Tibial nerve (tissue), 4 donors: ENCODE measurements around the gene BNC2. TPM values are rescaled to one million over a fixed set of nuclear protein-coding genes. Genes with fewer than 3 reads are reported as not detected.
"Not testable (repeated sequence)": the region's sequence is repeated elsewhere in the genome, so short reads cannot be mapped to it uniquely, and the experiment has no call there.

ENCODE experiments used
- DNase-seq, 2 donors: peaks; one replicate each; pipeline ENCODE4 v3.0.0-alpha.2; 2019; ENCODE audit warnings: low spot score in 2 of 2
- H3K27ac ChIP-seq, 4 donors: fragments of 200-600 bp; sonication (generic) in 3 of 4; one replicate each; pipeline ENCODE4 v1.5.1; 2017 to 2019; ENCODE audit warnings: mild to moderate bottlenecking in 1 of 4
- H3K27me3 ChIP-seq, 2 donors: fragments of 200-600 bp; sonication (generic) in 1 of 2; one replicate each; pipeline versions ENCODE4 v1.5.1 to v1.6.0; 2017 to 2019
- H3K36me3 ChIP-seq, 3 donors: fragments of 200-600 bp; sonication (generic); one replicate each; pipeline ENCODE4 v1.5.1; 2018 to 2019
- H3K4me1 ChIP-seq, 4 donors: fragments of 200-600 bp; sonication (generic) in 3 of 4; one replicate each; pipeline ENCODE4 v1.5.1; 2017 to 2019
- H3K4me3 ChIP-seq, 4 donors: fragments of 200-600 bp; sonication (generic) in 3 of 4; one replicate each; pipeline ENCODE4 v1.5.1; 2017 to 2019; ENCODE audit warnings: mild to moderate bottlenecking in 1 of 4, moderate library complexity in 1 of 4
- H3K9me3 ChIP-seq, 4 donors: fragments of 200-600 bp; sonication (generic) in 3 of 4; one replicate each; pipeline ENCODE4 v1.5.1; 2017 to 2019
- EP300 ChIP-seq, 2 donors: sonication (generic); formaldehyde crosslinking; IDR thresholded peaks; one replicate each; pipeline ENCODE4 v1.6.1; 2017; ENCODE audit warnings: antibody characterized with exemption in 2 of 2, mild to moderate bottlenecking in 1 of 2
- POLR2A ChIP-seq, 2 donors: fragments of 450-650 bp; IDR thresholded peaks; one replicate each; pipeline ENCODE4 v1.6.1; 2017; ENCODE audit warnings: antibody characterized with exemption in 2 of 2, mild to moderate bottlenecking in 2 of 2, moderate library complexity in 2 of 2
- WGBS, 2 donors: methylation state at CpG; one replicate each; pipeline ENCODE4 v1.1.5; 2018; 5-methylcytosine and 5-hydroxymethylcytosine counted together
- total RNA-seq, 4 donors: library from RNA; depleted of rRNA; stranded (reverse); fragments of >200 nt; gene quantifications; one replicate each; pipeline ENCODE4 v1.1.0, GENCODE V29; 2016
- TF ChIP-seq, protein P1 (sequence below), 5 experiments: fragments of 200-600 bp in 3 of 5; fragments of 450-650 bp in 2 of 5; sonication (generic) in 3 of 5; IDR thresholded peaks; one replicate each; pipeline ENCODE4 v1.5.1; 2016 to 2019; ENCODE audit warnings: antibody characterized with exemption in 5 of 5, mild to moderate bottlenecking in 3 of 5, moderate library complexity in 2 of 5

Gene BNC2
- total RNA-seq, 4 donors from 2014 or later = 69.9 to 89.6 (median 88.4) TPM

DNA sequence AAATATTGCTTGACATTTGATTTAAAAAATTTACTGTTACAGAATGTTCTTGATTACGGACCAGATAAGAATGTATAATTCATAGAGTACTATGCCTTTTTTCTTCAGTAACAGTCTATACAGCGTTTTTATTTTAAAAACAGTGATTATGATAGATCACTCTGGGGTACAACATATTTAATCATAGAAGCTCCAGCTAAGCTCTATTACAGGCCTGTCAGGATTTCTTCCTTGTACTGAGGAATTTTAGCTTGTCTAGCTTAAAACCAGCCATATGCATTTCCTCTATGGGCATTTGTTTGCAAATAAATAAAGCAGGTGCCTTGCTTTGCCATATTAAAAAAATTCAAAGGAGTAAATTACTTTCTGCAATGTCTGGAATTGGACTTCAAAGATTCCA lies 423.8 kb downstream of the BNC2 start:
- WGBS, 2 donors = 80 to 81% methylated on average over 2 of the region's 2 CpGs
- H3K9me3 ChIP-seq = no peaks in the 10 kb centered on the region
- TF ChIP-seq, protein P1, sequence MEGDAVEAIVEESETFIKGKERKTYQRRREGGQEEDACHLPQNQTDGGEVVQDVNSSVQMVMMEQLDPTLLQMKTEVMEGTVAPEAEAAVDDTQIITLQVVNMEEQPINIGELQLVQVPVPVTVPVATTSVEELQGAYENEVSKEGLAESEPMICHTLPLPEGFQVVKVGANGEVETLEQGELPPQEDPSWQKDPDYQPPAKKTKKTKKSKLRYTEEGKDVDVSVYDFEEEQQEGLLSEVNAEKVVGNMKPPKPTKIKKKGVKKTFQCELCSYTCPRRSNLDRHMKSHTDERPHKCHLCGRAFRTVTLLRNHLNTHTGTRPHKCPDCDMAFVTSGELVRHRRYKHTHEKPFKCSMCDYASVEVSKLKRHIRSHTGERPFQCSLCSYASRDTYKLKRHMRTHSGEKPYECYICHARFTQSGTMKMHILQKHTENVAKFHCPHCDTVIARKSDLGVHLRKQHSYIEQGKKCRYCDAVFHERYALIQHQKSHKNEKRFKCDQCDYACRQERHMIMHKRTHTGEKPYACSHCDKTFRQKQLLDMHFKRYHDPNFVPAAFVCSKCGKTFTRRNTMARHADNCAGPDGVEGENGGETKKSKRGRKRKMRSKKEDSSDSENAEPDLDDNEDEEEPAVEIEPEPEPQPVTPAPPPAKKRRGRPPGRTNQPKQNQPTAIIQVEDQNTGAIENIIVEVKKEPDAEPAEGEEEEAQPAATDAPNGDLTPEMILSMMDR (IDR thresholded peaks at IDR 0.05) = no peak
- TF ChIP-seq EP300 (IDR thresholded peaks at IDR 0.05) (no peak), POLR2A (IDR thresholded peaks at IDR 0.05) (no peak)

GRCh38 chr9:16445141-16445920 lies 425.1 kb downstream of the BNC2 start:
- H3K27ac ChIP-seq = peak overlapping the region in 2 of 4 donors; percentile 0 to 2
- no peak for DNase-seq
- no peak overlapping the region for H3K4me3 ChIP-seq
- peaks cover 0 to 18% (median 1%) of the 10 kb centered on the region in 4 donors for H3K4me1 ChIP-seq
- no peaks in the 10 kb centered on the region for H3K9me3 ChIP-seq
- H3K27me3 ChIP-seq = no peaks in the 10 kb centered on the region
- H3K36me3 ChIP-seq = no peaks in the 10 kb centered on the region
- TF ChIP-seq, protein P1 (IDR thresholded peaks at IDR 0.05) = no peak
- TF ChIP-seq POLR2A (IDR thresholded peaks at IDR 0.05) = no peak
- no peak for TF ChIP-seq EP300 (IDR thresholded peaks at IDR 0.05)
- 20 to 34% methylated on average over 7 of the region's 7 CpGs for WGBS, 2 donors

More for the DNA sequence above, 423.8 kb downstream of the BNC2 start:
- H3K4me3 ChIP-seq = no peak overlapping the region
- H3K36me3 ChIP-seq = no peaks in the 10 kb centered on the region
- no peaks in the 10 kb centered on the region for H3K27me3 ChIP-seq
- H3K27ac ChIP-seq = no peak overlapping the region
- no peak for DNase-seq
- H3K4me1 ChIP-seq = peaks cover 0 to 18% (median 1%) of the 10 kb centered on the region in 4 donors

DNA sequence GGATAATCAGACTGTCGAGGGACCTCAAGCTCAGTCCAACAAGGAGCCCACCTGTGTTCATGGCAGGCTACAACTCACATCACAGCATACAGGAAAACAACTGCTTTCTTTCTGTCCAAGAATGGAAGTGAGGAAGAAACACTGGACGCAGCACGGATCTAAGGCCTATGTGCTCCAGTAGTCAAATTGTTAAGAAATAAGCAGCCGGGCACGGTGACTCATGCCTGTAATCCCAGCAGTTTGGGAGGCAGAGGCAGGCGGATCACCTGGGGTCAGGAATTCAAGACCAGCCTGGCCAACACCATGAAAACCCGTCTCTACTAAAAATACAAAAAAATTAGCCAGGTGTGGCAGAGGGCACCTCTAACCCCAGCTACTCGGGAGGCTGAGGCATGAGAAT lies 427.8 kb downstream of the BNC2 start:
- TF ChIP-seq EP300 (IDR thresholded peaks at IDR 0.05) = no peak
- no peak for TF ChIP-seq POLR2A (IDR thresholded peaks at IDR 0.05)
- TF ChIP-seq, protein P1 (IDR thresholded peaks at IDR 0.05) = no peak
- H3K27me3 ChIP-seq = no peaks in the 10 kb centered on the region
- no peaks in the 10 kb centered on the region for H3K36me3 ChIP-seq
- H3K27ac ChIP-seq = no peak overlapping the region
- 71 to 79% methylated on average over 8 of the region's 8 CpGs for WGBS, 2 donors
- no peak overlapping the region for H3K4me3 ChIP-seq
- H3K4me1 ChIP-seq = peaks cover 0 to 18% (median 1%) of the 10 kb centered on the region in 4 donors
- H3K9me3 ChIP-seq = no peaks in the 10 kb centered on the region
- peak in 1 of 2 donors; percentile 31 for DNase-seq

- no peak overlapping the region for H3K4me3 ChIP-seq
- TF ChIP-seq, protein P1 (IDR thresholded peaks at IDR 0.05) = no peak
- no peak for TF ChIP-seq EP300 (IDR thresholded peaks at IDR 0.05)
- TF ChIP-seq POLR2A (IDR thresholded peaks at IDR 0.05) = no peak
- peaks cover 0 to 6% (median 0%) of the 10 kb centered on the region in 3 donors for H3K36me3 ChIP-seq
- no peaks in the 10 kb centered on the region for H3K27me3 ChIP-seq
- peaks cover 0 to 18% (median 1%) of the 10 kb centered on the region in 4 donors for H3K4me1 ChIP-seq
- 84 to 92% methylated on average over 4 of the region's 4 CpGs for WGBS, 2 donors
- no peak overlapping the region for H3K27ac ChIP-seq
- DNase-seq = no peak
- H3K9me3 ChIP-seq = no peaks in the 10 kb centered on the region
These were observed 428.7 kb downstream of the BNC2 start for GRCh38 chr9:16441791-16442190.

- WGBS, 2 donors = 76 to 80% methylated on average over 6 of the region's 6 CpGs
These were observed 431.6 kb downstream of the BNC2 start for GRCh38 chr9:16438831-16439230.

More at GRCh38 chr9:16438831-16439230, 431.6 kb downstream of the BNC2 start:
- H3K4me1 ChIP-seq, DNase-seq, H3K9me3 ChIP-seq, H3K27me3 ChIP-seq, H3K27ac ChIP-seq, H3K4me3 ChIP-seq: not testable (repeated sequence)
- H3K36me3 ChIP-seq = peaks cover 0 to 17% (median 0%) of the 10 kb centered on the region in 3 donors
